Chondrocyte (in vitro differentiated cells): ENCODE data around the gene PIN4. TPM values are rescaled to one million over a fixed set of nuclear protein-coding genes. Genes with fewer than 3 reads are reported as not detected.
"Not testable (repeated sequence)": the region's sequence is repeated elsewhere in the genome, so short reads cannot be mapped to it uniquely, and the experiment has no call there.

Experiments
- DNase-seq: peaks from one replicate; pipeline ENCODE4 v3.0.0; 2021; ENCODE audit warnings: mixed read lengths, low spot score
- H3K27ac Mint-ChIP-seq: one replicate; pipeline ENCODE4 v1.8.0; 2021; ENCODE audit warnings: mild to moderate bottlenecking, moderate library complexity, mixed read lengths; ENCODE audit not compliant: unreplicated experiment
- H3K27me3 Mint-ChIP-seq: 2 replicates; pipeline ENCODE4 v1.8.0; 2021; ENCODE audit warnings: low read depth, mixed read lengths
- H3K36me3 Mint-ChIP-seq: 2 replicates; pipeline ENCODE4 v1.8.0; 2021; ENCODE audit warnings: low read depth, mixed read lengths
- H3K4me1 Mint-ChIP-seq: 2 replicates; pipeline ENCODE4 v1.8.0; 2021; ENCODE audit warnings: low read depth, mild to moderate bottlenecking, mixed read lengths
- H3K4me3 Mint-ChIP-seq: one replicate; pipeline ENCODE4 v1.8.0; 2021; ENCODE audit warnings: mild to moderate bottlenecking, moderate library complexity, mixed read lengths; ENCODE audit not compliant: unreplicated experiment
- H3K9me3 Mint-ChIP-seq: 2 replicates; pipeline ENCODE4 v1.8.0; 2021; ENCODE audit warnings: low read depth, mixed read lengths
- CTCF ChIP-seq: fragments of 200-600 bp; sonication (generic); IDR thresholded peaks from 2 replicates; pipeline ENCODE4 v1.5.0; 2021; ENCODE audit warnings: antibody characterized with exemption, mild to moderate bottlenecking, moderate library complexity
- total RNA-seq: library from RNA; stranded (reverse); gene quantifications from 3 replicates; pipeline ENCODE4 v1.2.1, GENCODE V29; 2021

PIN4 gene
- total RNA-seq, 1 donor from 2014 or later, result 8.7 TPM

- H3K36me3 Mint-ChIP-seq, result no peaks in the 10 kb centered on the region
- no peak overlapping the region for H3K4me3 Mint-ChIP-seq
- H3K4me1 Mint-ChIP-seq, result peaks cover 12% of the 10 kb centered on the region
- H3K27ac Mint-ChIP-seq, result no peak overlapping the region
- TF ChIP-seq CTCF, result no peak
- no peak for DNase-seq
- no peaks in the 10 kb centered on the region for H3K27me3 Mint-ChIP-seq
- H3K9me3 Mint-ChIP-seq, result no peaks in the 10 kb centered on the region
Observed at GRCh38 chrX:72146527-72146926, 35.0 kb upstream of the PIN4 start.

- Mint-ChIP-seq H3K27ac (no peak overlapping the region), H3K36me3 (no peaks in the 10 kb centered on the region), H3K4me1 (no peaks in the 10 kb centered on the region), H3K27me3 (no peaks in the 10 kb centered on the region), H3K4me3 (no peak overlapping the region), H3K9me3 (peaks cover 8% of the 10 kb centered on the region)
- no peak for DNase-seq
- TF ChIP-seq CTCF, result no peak
Observed at GRCh38 chrX:72158773-72159172, 22.8 kb upstream of the PIN4 start.

GRCh38 chrX:72159769-72160168, 21.8 kb upstream of the PIN4 start:
- H3K27ac Mint-ChIP-seq, result no peak overlapping the region
- peaks cover 8% of the 10 kb centered on the region for H3K9me3 Mint-ChIP-seq
- H3K4me3 Mint-ChIP-seq, result no peak overlapping the region
- H3K4me1 Mint-ChIP-seq, result no peaks in the 10 kb centered on the region
- no peaks in the 10 kb centered on the region for H3K36me3 Mint-ChIP-seq
- H3K27me3 Mint-ChIP-seq, result no peaks in the 10 kb centered on the region
- TF ChIP-seq CTCF, result no peak
- DNase-seq, result no peak

- Mint-ChIP-seq H3K4me1 (no peaks in the 10 kb centered on the region), H3K9me3 (no peaks in the 10 kb centered on the region), H3K27me3 (peaks cover 2% of the 10 kb centered on the region), H3K36me3 (no peaks in the 10 kb centered on the region), H3K4me3 (no peak overlapping the region), H3K27ac (no peak overlapping the region)
- TF ChIP-seq CTCF, result no peak
- DNase-seq, result no peak
Observed at GRCh38 chrX:72165551-72165950, 16.0 kb upstream of the PIN4 start.

GRCh38 chrX:72169008-72169728, 12.4 kb upstream of the PIN4 start:
- Mint-ChIP-seq H3K9me3 (no peaks in the 10 kb centered on the region), H3K36me3 (no peaks in the 10 kb centered on the region), H3K27ac (no peak overlapping the region), H3K4me1 (no peaks in the 10 kb centered on the region), H3K4me3 (no peak overlapping the region), H3K27me3 (peaks cover 3% of the 10 kb centered on the region)
- DNase-seq, result no peak
- no peak for TF ChIP-seq CTCF

GRCh38 chrX:72176289-72176688, 5.3 kb upstream of the PIN4 start:
- H3K4me3 Mint-ChIP-seq, H3K9me3 Mint-ChIP-seq, H3K27me3 Mint-ChIP-seq, H3K27ac Mint-ChIP-seq, H3K4me1 Mint-ChIP-seq, DNase-seq, H3K36me3 Mint-ChIP-seq: not testable (repeated sequence)
